MM.1S (cell line): ENCODE measurements around the gene HIP1.
"Not testable (repeated sequence)": the region's sequence is repeated elsewhere in the genome, so short reads cannot be mapped to it uniquely, and the experiment has no call there.

Experiments used
- EZH2phosphoT487 ChIP-seq: fragments of 300-600 bp; sonication (generic); IDR thresholded peaks from 2 replicates; pipeline ENCODE4 v1.6.1; 2018; ENCODE audit warnings: antibody characterized with exemption, low read length
- TF ChIP-seq, protein P1 (sequence below): fragments of 300-600 bp; sonication (generic); IDR thresholded peaks from 2 replicates; pipeline ENCODE4 v1.5.1; 2016; ENCODE audit warnings: antibody characterized with exemption, low read length, mixed read lengths

DNA sequence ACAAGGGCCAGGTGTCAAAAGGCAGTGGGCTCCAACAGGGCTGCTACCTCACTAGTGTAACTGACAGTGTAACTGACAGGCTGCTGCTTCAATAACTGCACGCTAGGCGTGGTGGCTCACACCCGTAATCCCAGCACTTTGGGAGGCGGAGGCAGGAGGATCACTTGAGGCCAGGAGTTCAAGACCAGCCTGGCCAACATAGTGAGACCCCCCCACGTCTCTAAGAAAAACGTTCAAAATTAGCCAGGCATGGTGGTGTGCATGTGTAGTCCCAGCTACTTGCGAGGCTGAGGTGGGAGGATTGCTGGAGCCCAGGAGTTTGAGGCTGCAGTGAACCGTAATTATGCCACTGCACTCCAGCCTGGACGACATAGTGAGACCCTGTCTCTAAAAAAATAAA lies 16.8 kb downstream of the HIP1 start:
- TF ChIP-seq, protein P1, sequence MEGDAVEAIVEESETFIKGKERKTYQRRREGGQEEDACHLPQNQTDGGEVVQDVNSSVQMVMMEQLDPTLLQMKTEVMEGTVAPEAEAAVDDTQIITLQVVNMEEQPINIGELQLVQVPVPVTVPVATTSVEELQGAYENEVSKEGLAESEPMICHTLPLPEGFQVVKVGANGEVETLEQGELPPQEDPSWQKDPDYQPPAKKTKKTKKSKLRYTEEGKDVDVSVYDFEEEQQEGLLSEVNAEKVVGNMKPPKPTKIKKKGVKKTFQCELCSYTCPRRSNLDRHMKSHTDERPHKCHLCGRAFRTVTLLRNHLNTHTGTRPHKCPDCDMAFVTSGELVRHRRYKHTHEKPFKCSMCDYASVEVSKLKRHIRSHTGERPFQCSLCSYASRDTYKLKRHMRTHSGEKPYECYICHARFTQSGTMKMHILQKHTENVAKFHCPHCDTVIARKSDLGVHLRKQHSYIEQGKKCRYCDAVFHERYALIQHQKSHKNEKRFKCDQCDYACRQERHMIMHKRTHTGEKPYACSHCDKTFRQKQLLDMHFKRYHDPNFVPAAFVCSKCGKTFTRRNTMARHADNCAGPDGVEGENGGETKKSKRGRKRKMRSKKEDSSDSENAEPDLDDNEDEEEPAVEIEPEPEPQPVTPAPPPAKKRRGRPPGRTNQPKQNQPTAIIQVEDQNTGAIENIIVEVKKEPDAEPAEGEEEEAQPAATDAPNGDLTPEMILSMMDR: not testable (repeated sequence)
- not testable (repeated sequence) for TF ChIP-seq EZH2phosphoT487
